VCaP (cell line): ENCODE measurements around the gene ULBP1.

Experiments used
- H3K27ac ChIP-seq: fragments of 450-650 bp; 2 replicates; pipeline ENCODE4 v1.5.1; 2017
- CTCF ChIP-seq: fragments of 450-650 bp; conservative IDR thresholded peaks from 2 replicates; pipeline ENCODE4 v1.5.1; 2017; ENCODE audit warnings: mild to moderate bottlenecking, moderate library complexity

The ULBP1 gene

DNA sequence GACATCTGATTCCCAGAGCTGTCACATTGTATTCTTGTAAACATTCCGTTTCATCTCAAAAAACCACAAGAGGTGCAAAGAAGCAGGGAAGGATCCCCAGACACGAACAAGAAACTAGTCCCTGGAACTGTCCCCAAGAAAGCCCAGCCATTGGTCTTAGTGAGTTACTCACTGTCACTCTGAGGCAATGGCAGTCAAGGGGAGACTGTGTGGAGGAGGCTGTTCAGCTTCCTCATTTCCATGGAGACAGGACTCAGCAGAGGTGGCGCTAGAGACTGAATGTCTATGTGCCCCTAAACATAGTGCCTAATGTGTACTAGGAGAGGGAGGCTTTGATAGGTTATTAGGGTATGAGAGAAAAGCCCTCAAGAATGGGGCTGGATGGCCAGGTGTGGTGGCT lies 11.1 kb downstream of the ULBP1 start:
- no peak for TF ChIP-seq CTCF
- no peak overlapping the region for H3K27ac ChIP-seq

DNA sequence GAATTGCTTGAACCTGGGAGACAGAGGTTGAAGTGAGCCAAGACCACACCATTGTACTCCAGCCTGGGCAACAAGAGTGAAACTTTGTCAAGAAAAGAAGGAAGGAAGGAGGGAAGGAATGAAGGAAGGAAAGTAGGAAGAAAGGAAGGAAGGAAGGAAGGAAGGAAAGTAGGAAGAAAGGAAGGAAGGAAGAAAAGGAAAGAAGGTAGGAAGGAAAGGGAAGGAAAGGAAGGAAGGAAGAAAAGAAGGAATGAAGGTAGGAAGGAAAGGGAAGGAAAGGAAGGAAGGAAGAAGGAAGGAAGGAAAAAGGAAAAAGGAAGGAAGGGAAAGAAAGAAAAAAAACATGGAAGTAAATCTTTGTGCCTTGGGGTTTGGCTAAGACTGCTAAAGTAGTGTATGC lies 11.7 kb downstream of the ULBP1 start:
- TF ChIP-seq CTCF, result no peak

DNA sequence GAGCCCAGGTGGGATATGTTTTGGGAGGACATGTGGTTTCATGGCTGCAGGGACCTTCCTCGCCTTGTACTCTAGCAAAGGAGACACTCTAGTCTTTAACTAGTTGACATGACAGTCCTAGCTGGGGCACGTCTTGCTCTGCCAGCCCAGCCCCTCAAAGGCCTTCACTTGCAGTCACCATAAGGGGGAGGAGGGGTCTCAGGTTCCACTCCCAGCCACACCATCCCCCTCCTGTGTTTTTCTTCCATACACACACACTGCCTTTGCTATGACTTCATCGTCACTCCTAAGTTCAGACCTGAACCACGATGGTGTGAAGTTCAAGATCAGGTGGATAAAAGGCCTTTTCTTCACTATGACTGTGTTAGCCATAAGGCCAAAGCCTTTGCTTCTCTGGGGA lies 13.5 kb downstream of the ULBP1 start:
- no peak overlapping the region for H3K27ac ChIP-seq
- no peak for TF ChIP-seq CTCF

More for the DNA sequence above, 11.7 kb downstream of the ULBP1 start:
- no peak overlapping the region for H3K27ac ChIP-seq

DNA sequence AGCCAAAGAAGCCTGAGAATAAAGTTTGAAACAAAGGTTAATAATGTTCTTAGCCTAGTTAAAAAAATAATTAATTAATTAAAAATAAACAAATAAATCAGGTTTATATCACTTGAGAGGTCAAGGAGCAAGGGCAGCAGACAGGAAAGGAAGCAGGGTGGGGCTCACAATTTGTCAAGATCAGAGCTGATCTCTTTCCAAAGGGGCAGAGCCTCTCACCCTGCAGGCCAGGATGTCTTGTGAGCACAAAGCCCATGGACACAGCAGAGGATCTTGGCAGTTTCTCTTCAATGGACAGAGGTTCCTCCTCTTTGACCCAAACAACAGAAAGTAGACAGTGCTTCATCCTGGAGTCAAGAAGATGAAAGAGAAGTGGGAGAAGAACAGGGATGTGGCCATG lies 14.9 kb downstream of the ULBP1 start:
- H3K27ac ChIP-seq, result no peak overlapping the region
- no peak for TF ChIP-seq CTCF

DNA sequence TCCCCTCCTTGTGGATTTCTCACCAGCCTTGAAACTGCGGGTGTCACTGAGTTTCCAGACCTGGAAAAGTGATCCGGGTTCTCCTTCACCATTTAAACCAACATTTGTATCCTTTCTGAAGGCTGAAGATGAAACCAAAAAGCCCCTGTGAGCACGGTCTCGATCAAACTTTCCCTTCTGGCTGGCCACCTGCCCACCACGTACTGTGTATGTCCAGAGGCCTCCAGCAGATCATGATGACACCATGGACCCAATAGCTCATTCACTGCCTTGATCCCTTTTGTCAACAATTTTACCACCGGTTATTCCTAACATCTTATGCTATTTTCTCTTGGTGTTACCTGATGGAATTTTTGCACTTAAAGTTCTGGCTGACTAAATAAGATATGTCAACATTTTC lies 15.6 kb downstream of the ULBP1 start:
- no peak for TF ChIP-seq CTCF
- H3K27ac ChIP-seq, result no peak overlapping the region

GRCh38 chr6:149983145-149983544 lies 19.4 kb downstream of the ULBP1 start:
- no peak for TF ChIP-seq CTCF
- no peak overlapping the region for H3K27ac ChIP-seq

GRCh38 chr6:149984773-149985172 lies 21.0 kb downstream of the ULBP1 start:
- no peak for TF ChIP-seq CTCF
- H3K27ac ChIP-seq, result no peak overlapping the region

DNA sequence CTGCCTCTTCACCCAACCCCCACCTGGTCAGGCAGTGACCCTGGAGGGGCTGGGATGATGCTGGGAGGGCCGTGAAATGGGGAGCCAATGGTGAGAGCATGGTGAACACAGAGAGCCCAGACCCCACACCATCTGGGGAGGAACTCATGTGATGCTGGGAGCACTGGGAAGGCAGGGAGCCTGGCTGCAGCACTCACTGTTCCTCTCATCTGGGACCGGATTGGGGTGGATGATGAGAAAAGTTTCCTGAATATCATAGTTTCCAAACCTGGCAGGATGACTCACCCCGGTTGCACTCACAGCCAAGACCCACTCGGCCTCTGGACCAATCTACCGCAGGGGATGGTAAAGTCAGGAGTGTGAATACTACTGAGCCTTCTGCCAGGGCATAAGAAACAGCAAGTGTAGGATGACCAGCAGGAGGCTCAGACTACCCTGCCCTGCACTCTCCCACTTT lies 21.8 kb downstream of the ULBP1 start:
- no peak for TF ChIP-seq CTCF
- H3K27ac ChIP-seq, result no peak overlapping the region
